Liver (tissue), 9 donors: ENCODE data around the gene CHM. TPM values are rescaled to one million over a fixed set of nuclear protein-coding genes. Genes with fewer than 3 reads are reported as not detected.

ENCODE experiments used
- DNase-seq: peaks from one replicate; pipeline ENCODE4 v3.0.0-alpha.2; 2017; ENCODE audit warnings: low spot score
- H3K27ac ChIP-seq, 2 donors: one replicate each; pipeline ENCODE4 v1.7.0; 2013; ENCODE audit warnings: inconsistent platforms in 2 of 2, low read length in 2 of 2, control low read depth in 1 of 2, low read depth in 1 of 2, mild to moderate bottlenecking in 1 of 2
- H3K27me3 ChIP-seq, 4 donors: one replicate each; pipeline versions ENCODE4 v1.6.1 to v1.7.0; 2013; ENCODE audit warnings: low read length in 3 of 4, inconsistent platforms in 1 of 4, mild to moderate bottlenecking in 1 of 4, moderate library complexity in 1 of 4; ENCODE audit not compliant: control insufficient read depth in 4 of 4, insufficient read depth in 4 of 4
- H3K36me3 ChIP-seq, 4 donors: one replicate each; pipeline versions ENCODE4 v1.6.1 to v1.7.0; 2013; ENCODE audit warnings: low read length in 3 of 4, mild to moderate bottlenecking in 3 of 4, low read depth in 1 of 4, moderate library complexity in 1 of 4; ENCODE audit not compliant: control insufficient read depth in 4 of 4, insufficient read depth in 3 of 4
- H3K4me1 ChIP-seq, 4 donors: one replicate each; pipeline versions ENCODE4 v1.6.1 to v1.7.0; 2013; ENCODE audit warnings: low read length in 3 of 4, mild to moderate bottlenecking in 3 of 4, moderate library complexity in 1 of 4; ENCODE audit not compliant: control insufficient read depth in 4 of 4, insufficient read depth in 4 of 4
- H3K4me3 ChIP-seq, 3 donors: one replicate each; pipeline versions ENCODE4 v1.6.1 to v1.7.0; 2013; ENCODE audit warnings: low read length in 3 of 3, control low read depth in 1 of 3, low read depth in 1 of 3, mild to moderate bottlenecking in 1 of 3
- H3K9ac ChIP-seq, 2 donors: one replicate each; pipeline ENCODE4 v1.7.0; 2013; ENCODE audit warnings: low read length in 2 of 2, mild to moderate bottlenecking in 2 of 2, moderate library complexity in 2 of 2, control low read depth in 1 of 2, low read depth in 1 of 2
- H3K9me3 ChIP-seq, 4 donors: one replicate each; pipeline versions ENCODE4 v1.6.1 to v1.7.0; 2013; ENCODE audit warnings: low read length in 3 of 4; ENCODE audit not compliant: control insufficient read depth in 4 of 4
- CTCF ChIP-seq: fragments of 150-350 bp; IDR thresholded peaks from 2 replicates; pipeline ENCODE4 v1.5.1; 2017; ENCODE audit warnings: improper control_type of control experiment, low read depth, low read length; ENCODE audit not compliant: missing input control
- EGR1 ChIP-seq, 2 donors: IDR thresholded peaks; 2 replicates each; pipeline ENCODE4 v1.6.1; 2016 to 2018; ENCODE audit warnings: antibody characterized with exemption in 2 of 2, low read depth in 2 of 2
- FOXA1 ChIP-seq: IDR thresholded peaks from 2 replicates; pipeline ENCODE4 v1.6.1; 2016; ENCODE audit warnings: antibody characterized with exemption
- FOXA2 ChIP-seq: IDR thresholded peaks from 2 replicates; pipeline ENCODE4 v1.6.1; 2016; ENCODE audit warnings: antibody characterized with exemption
- GABPA ChIP-seq, 2 donors: IDR thresholded peaks in 1 of 2; conservative IDR thresholded peaks in 1 of 2; 2 replicates each; pipeline ENCODE4 v1.6.1; 2016; ENCODE audit warnings: antibody characterized with exemption in 2 of 2, mild to moderate bottlenecking in 1 of 2, moderate library complexity in 1 of 2
- HNF4A ChIP-seq, 2 donors: conservative IDR thresholded peaks; 2 replicates each; pipeline ENCODE4 v1.6.1; 2016; ENCODE audit warnings: antibody characterized with exemption in 2 of 2, mild to moderate bottlenecking in 2 of 2
- HNF4G ChIP-seq: IDR thresholded peaks from 2 replicates; pipeline ENCODE4 v1.6.1; 2016; ENCODE audit warnings: antibody characterized with exemption
- JUND ChIP-seq, 2 donors: IDR thresholded peaks; 2 replicates each; pipeline ENCODE4 v1.6.1; 2016; ENCODE audit warnings: antibody characterized with exemption in 2 of 2
- MAX ChIP-seq: IDR thresholded peaks from 2 replicates; pipeline ENCODE4 v1.6.1; 2016; ENCODE audit warnings: antibody characterized with exemption
- NR2F2 ChIP-seq: IDR thresholded peaks from 2 replicates; pipeline ENCODE4 v1.6.1; 2016; ENCODE audit warnings: antibody characterized with exemption
- RAD21 ChIP-seq, 2 donors: IDR thresholded peaks; 2 replicates each; pipeline ENCODE4 v1.6.1; 2016; ENCODE audit warnings: antibody characterized with exemption in 2 of 2, mild to moderate bottlenecking in 2 of 2
- REST ChIP-seq: IDR thresholded peaks from 2 replicates; pipeline ENCODE4 v1.6.1; 2016; ENCODE audit warnings: antibody characterized with exemption, mild to moderate bottlenecking
- RXRA ChIP-seq, 2 donors: IDR thresholded peaks; 2 replicates each; pipeline ENCODE4 v1.6.1; 2017 to 2018; ENCODE audit warnings: antibody characterized with exemption in 2 of 2, mild to moderate bottlenecking in 1 of 2
- SP1 ChIP-seq: IDR thresholded peaks from 2 replicates; pipeline ENCODE4 v1.6.1; 2018; ENCODE audit warnings: antibody characterized with exemption, mild to moderate bottlenecking
- TAF1 ChIP-seq: conservative IDR thresholded peaks from 2 replicates; pipeline ENCODE4 v1.6.1; 2016; ENCODE audit warnings: antibody characterized with exemption, mild to moderate bottlenecking
- YY1 ChIP-seq: IDR thresholded peaks from 2 replicates; pipeline ENCODE4 v1.6.1; 2016; ENCODE audit warnings: antibody characterized with exemption, mild to moderate bottlenecking
- WGBS: extraction: QIAGEN DNeasy Blood & Tissue Kit; methylation state at CpG from one replicate; pipeline ENCODE4 v1.1.7; 2013; 5-methylcytosine and 5-hydroxymethylcytosine counted together
- polyA plus RNA-seq, 2 donors: library from polyadenylated mRNA; stranded (reverse) in 1 of 2; unstranded in 1 of 2; fragments of 200-250 nt in 1 of 2; fragments of >200 nt in 1 of 2; fragmentation: Nextera tagmentation in 1 of 2; extraction: Ambion mirVana in 1 of 2; gene quantifications; one replicate each; pipeline versions ENCODE4 v1.2.1 to v1.2.3, GENCODE V29; 2013 to 2015
- total RNA-seq, 2 donors: library from RNA; depleted of rRNA; stranded (reverse); fragments of >200 nt; gene quantifications; one replicate each; pipeline ENCODE4 v1.2.3, GENCODE V29; 2014
- donor health status: healthy.
- donor health status: healthy.
- donor health status: healthy.
- donor health status: healthy.
- donor health status: healthy.

Gene CHM
- total and polyA plus RNA-seq, 4 donors, result 5.1 to 8.1 (median 6.4) TPM

DNA sequence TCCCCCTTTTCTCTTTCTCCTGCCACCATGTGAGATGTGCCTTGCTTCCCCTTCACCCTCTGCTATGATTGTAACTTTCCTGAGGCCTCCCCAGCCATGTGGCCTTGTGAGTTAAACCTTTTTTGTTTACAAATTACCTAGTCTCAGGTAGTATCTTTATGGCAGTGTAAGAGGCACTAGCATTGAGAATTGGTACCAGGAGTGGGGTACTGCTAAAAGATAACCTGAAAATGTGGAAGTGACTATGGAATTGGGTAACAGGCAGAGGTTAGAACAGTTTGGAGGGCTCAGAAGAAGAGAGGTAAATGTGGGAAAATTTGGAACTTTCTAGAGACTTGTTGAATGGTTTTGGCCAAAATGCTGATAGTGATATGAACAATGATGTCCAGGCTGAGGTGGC is 182.0 kb downstream of the CHM start:
- Histone ChIP-seq H3K27ac (no peak overlapping the region), H3K4me3 (no peak overlapping the region), H3K9me3 (no peaks in the 10 kb centered on the region), H3K4me1 (no peaks in the 10 kb centered on the region), H3K36me3 (peaks cover 0 to 6% (median 1%) of the 10 kb centered on the region in 4 donors), H3K27me3 (peaks cover 0 to 3% (median 0%) of the 10 kb centered on the region in 4 donors), H3K9ac (no peak overlapping the region)
- no peak for DNase-seq
- TF ChIP-seq MAX (no peak), RXRA (IDR thresholded peaks at IDR 0.05) (no peak), TAF1 (no peak), HNF4A (conservative IDR thresholded peaks at IDR 0.05) (no peak), YY1 (no peak), JUND (IDR thresholded peaks at IDR 0.05) (no peak)

- no peak overlapping the region for H3K4me3 ChIP-seq
- H3K27ac ChIP-seq, result no peak overlapping the region
- no peak overlapping the region for H3K9ac ChIP-seq
- H3K36me3 ChIP-seq, result peaks cover 0 to 3% (median under 1%) of the 10 kb centered on the region in 4 donors
- no peaks in the 10 kb centered on the region for H3K4me1 ChIP-seq
- TF ChIP-seq EGR1 (IDR thresholded peaks at IDR 0.05; ENCODE audit: low read depth in 2 of 2), result no peak
- TF ChIP-seq GABPA (IDR thresholded peaks at IDR 0.05 in 1 of 2, conservative IDR thresholded peaks at IDR 0.05 in 1 of 2), result no peak
- no peak for TF ChIP-seq CTCF
- TF ChIP-seq FOXA1, result no peak
- no peak for TF ChIP-seq SP1
- no peak for TF ChIP-seq RXRA (IDR thresholded peaks at IDR 0.05)
- TF ChIP-seq YY1, result no peak
- TF ChIP-seq HNF4A (conservative IDR thresholded peaks at IDR 0.05), result no peak
- no peak for TF ChIP-seq MAX
- no peak for TF ChIP-seq FOXA2
- no peak for TF ChIP-seq HNF4G
- no peak for TF ChIP-seq NR2F2
- H3K27me3 ChIP-seq, result peaks cover 0 to under 1% (median 0%) of the 10 kb centered on the region in 4 donors
- DNase-seq, result no peak
- no peaks in the 10 kb centered on the region for H3K9me3 ChIP-seq
Observed at GRCh38 chrX:85859426-85859825, 187.9 kb downstream of the CHM start.

DNA sequence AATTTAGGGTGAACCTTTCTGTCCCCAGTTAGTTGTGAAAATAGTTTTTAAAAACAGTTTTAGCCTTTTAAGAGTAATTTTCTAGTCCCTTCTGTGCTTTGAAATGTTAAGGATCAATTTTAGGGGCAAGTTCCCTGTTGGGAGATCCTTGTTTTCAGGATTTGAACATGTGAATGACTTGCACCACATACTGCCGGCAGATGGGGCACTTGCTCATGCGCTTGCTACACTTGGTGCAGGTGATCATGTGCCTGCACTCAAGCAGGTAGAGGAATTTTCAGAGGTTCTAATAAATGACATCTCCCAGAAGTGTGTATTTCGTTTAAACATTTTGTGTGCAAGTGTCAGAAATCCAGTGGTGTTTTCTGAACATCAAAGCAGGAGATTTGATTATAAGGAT is 195.9 kb downstream of the CHM start:
- no peaks in the 10 kb centered on the region for H3K9me3 ChIP-seq
- no peak for TF ChIP-seq RXRA (IDR thresholded peaks at IDR 0.05)
- TF ChIP-seq REST, result no peak
- TF ChIP-seq CTCF, result peak; percentile 40
- peak; percentile 73 to 81 for TF ChIP-seq RAD21 (IDR thresholded peaks at IDR 0.05)
- TF ChIP-seq FOXA1, result no peak
- TF ChIP-seq HNF4G, result no peak
- no peak overlapping the region for H3K27ac ChIP-seq
- H3K9ac ChIP-seq, result no peak overlapping the region
- H3K4me1 ChIP-seq, result no peaks in the 10 kb centered on the region
- DNase-seq, result peak; percentile 32
- WGBS, result 18% methylated on average over 3 of the region's 3 CpGs
- no peaks in the 10 kb centered on the region for H3K27me3 ChIP-seq
- no peak overlapping the region for H3K4me3 ChIP-seq
- no peaks in the 10 kb centered on the region for H3K36me3 ChIP-seq
